RKO (cell line): ENCODE results near the gene SCAMP5.

Source experiments
- DNase-seq: peaks from one replicate; pipeline ENCODE4 v3.0.0-alpha.2; 2016; ENCODE audit warnings: low spot score

The SCAMP5 gene

DNA sequence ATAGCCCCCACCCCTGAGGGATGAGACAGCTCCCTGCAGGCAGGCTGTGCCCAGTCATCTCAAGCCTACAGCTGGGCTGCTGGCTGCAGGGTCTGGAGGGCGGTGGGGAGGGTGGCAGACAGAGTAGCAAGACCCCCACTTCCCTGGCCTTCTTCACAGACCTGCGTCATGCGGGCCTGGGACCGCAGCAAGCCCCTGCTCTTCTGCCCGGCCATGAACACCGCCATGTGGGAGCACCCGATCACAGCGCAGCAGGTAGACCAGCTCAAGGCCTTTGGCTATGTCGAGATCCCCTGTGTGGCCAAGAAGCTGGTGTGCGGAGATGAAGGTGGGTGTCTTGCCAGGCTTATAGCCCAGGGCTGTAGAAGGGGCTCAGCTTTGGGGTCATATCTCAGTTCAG, 53.0 kb downstream of the SCAMP5 start:
- DNase-seq = no peak

DNA sequence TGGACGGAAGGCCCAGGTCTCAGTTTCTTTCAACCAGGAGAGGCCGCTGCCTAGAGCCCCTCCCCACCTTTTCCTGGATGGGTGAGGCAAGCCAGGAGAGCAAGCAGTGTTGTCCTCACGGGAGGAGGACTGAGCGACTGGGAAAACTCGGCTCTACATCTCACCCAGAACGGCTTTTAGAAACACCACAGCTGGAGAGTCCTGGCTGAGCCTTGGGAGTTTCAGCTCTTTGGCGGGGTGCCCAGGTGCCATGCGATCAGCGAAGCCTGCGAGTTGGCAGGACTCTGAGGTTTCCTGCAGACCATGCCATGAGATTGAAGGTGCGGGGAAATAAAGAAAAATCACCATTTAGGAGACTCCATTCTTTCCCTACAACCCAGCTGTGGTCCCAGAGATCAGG, 54.0 kb downstream of the SCAMP5 start:
- no peak for DNase-seq

DNA sequence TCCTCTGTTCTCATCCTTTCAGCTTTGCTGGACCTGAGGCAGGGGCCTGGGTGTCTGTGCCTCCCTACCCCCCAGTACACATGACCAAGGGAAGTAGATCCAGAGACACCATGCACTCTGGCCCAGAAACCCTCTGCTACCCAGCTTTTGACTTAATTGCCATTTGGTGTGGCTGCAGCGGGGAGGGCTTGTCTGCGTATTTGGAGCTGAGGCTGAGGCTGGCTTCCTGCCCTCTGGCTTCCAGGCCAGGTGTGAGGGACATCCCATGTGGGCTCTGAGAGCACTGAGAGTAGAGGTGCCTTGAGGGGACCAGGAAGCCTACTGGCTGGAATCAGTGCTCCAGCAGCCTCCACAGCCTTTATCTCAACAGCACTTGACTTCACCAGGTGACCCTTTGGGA, 54.9 kb downstream of the SCAMP5 start:
- no peak for DNase-seq

DNA sequence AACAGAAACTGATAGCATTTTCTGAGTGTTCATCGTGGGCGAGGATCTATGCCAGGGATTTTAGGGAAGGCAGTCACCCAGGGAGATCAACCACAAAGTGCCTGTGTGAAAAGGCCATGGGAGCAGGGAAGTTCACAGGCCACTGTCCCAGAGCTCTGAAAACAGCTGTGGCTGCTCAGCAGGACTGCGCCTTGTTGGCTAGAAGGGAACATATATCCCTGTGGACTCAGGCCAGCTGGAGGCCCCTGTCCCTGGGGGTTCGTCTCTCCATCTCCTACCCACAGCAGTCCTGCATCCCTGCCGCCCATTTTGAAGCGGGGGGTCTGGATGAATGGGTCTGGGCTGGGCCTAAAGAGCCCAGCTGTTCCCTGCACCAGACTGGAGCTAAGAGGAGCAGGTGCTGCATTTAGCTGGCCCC, 55.8 kb downstream of the SCAMP5 start:
- no peak for DNase-seq

DNA sequence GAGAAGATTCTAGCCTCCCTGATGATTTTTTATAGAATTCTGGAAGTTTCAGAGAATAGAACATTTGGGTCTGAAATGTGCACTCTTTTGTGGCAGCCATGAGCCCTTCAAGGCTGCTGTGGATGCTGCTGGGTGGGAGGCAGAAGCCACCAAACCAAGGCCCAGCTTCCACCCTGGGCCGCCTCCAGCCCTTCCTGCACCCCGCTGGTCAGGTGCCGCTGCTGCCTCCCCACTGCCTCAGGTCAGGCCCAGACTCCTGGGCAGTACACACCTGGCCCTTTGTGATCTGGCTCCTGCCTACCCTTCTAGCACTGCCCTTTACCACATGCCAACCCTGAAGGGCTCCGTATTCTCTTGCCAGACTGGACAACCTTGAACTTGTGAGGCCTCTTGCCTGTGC, 56.3 kb downstream of the SCAMP5 start:
- no peak for DNase-seq

DNA sequence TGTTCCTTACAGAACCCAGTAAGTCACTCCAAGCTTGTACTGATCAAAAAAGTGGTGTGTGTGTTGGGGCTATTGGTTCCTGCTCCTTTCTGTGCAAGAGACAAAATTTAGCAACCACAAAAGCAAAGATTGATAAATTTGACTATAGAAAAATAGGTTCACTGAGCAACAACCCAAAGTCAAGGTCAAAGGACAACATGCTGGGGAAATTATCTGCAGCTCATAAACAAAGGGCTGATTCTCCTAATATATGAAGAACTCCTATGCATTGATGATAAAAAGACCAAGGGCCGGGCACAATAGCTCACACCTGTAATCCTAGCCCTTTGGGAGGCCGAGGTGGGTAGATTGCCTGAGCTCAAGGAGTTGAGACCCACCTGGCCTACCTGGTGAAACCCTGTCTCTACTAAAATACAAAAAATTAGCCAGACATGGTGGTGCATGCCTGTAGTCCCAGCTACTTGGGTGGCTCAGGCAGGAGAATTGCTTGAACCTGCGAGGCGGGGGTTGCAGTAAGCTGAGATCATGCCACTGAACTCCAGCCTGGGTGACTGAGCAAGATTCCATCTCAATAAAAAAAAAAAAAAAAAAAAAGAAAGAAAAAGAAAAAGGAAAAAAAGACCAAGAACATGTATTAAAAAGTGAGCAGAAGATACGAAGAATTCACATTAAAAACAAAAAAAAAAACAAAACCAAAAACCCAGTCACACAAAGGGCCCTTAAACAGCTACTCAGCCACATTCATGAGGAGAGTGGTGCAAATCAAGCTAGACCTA, 57.8 kb downstream of the SCAMP5 start:
- no peak for DNase-seq

DNA sequence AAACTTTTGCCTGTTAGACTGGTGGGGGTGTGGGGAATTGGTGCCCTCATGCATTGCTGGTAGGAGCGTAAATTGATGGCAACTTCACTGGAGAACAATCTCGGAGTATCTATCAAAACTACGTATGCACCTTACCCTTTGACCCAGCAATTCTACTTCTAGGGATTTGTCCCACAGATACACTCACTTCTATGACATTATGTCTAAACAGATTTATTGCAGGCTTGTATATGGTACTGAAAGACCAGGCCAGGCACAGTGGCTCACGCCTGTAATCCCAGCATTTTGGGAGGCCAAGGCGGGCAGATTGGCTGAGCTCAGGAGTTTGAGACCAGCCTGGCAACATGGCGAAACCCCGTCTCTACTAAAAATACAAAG, 58.4 kb downstream of the SCAMP5 start:
- no peak for DNase-seq

DNA sequence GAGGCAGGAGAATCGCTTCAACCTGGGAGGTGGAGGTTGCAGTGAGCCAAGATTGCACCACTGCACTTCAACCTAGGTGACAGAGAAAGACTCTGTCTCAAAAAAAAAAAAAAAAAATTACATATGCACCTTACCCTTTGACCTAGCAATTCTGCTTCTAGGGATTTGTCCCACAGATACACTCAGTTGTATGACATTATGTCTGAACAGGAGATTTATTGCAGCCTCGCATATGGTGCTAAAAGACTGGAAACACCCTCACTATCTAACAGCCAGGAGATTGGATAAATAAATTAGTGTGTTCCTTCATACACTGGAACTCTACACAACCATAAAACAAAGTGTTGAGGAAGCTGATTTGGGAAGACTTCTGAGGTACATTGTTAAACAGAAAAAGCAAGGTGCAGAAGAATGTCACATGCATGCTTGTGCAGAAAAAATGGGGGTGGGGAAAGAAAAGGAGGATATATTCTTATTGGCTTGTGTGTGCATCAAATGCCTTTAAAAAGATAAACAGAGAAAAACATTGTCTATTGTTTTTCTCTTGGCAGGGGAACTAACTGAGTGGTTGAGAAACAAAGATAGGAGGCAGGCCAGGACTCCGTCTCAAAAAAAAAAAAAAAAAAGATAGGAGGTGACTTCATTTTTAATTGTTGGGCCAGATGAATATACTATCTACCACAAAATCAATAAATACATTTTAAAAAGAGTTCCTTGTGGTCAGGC, 59.0 kb downstream of the SCAMP5 start:
- DNase-seq = no peak

DNA sequence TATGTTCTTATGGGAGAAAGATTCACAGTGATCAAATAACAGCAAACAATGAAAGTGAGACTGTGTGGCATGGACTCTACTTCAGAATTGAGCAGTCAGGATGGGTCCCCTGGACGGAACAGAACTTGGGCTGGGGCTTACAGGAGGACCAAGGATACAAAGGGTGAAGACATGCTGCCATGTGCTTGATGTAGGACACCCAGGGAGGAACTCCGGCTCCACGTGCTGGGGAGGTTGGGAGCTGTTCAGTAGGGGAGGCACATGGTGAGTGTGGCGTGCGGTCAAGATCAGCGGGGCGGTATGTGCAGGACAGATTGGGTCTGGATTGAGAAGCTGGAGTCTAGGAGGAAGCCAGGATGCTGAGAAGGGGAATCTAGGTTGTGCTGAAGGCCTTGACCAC, 60.7 kb downstream of the SCAMP5 start:
- no peak for DNase-seq

DNA sequence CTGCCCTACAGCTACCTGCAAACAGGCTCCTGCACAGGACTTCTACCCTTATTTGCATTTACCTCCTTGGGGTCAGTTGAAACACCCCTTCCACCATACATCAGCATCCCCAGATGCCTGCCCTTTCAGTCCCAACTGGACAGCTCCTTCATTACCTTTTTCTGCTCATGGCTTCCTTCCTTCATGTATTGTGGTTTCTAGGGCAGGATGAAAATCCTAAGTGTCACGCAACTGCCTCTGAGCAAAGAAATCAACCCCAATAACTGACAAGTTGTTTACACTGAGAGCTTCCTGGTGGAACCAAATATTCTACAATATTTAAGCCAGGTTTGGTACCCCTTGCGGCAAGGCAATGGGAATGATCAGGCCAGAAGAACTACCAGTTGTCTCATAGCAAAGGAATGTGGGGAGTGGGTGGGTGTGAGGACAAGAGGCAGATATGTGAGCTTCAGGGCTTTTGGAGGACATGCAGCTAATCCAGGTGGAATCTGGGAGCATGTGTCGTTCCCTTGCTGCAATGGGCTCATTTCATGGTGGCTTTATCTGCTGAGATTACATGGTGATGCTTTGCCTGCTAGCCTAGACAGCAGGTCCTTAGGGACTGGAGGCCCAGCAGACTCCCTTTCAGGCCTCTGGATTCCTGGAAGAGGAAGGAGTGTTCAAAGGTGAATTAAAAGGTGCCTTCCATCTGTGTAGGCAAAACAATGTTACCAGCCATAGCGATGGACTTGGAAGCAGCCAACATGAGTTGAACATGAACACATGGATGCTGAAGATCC, 63.0 kb downstream of the SCAMP5 start:
- DNase-seq = no peak

DNA sequence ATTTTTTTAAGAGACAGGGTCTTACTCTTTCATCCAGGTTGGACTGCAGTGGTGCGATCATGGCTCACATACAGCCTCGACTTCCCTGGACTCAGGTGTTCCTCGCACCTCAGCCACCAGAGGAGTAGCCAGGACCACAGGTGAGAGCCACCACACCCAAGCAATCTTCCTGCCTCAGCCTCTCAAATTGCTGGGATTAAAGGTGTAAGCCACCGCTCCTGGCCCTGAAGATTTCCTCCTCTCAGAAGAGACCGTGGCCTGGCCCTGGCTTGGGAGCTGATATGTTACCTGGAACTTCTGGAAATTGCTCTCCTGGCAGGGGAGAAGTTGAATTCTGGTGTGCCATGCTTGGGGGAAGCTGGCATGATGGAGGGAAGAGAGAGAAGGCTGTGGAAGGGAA, 64.2 kb downstream of the SCAMP5 start:
- no peak for DNase-seq

DNA sequence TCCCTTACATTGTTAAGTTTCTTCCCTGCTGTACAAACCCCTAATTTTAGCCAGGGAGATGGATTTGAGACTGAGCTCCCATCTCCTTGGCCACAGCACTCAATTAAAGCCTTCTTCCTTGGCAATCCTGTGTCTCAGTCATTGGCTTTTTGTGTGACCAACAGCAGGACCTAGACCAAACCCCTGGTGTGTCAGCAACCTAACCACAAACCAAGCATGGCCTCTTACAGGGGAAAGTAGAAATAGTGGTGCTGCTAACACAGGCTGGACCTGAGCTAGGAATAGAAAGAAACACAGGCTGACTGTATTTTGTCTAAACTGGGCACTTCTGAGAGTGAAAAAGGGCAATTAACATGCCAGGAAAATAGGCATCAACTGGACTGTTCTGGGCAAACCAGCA, 65.9 kb downstream of the SCAMP5 start:
- DNase-seq = no peak

DNA sequence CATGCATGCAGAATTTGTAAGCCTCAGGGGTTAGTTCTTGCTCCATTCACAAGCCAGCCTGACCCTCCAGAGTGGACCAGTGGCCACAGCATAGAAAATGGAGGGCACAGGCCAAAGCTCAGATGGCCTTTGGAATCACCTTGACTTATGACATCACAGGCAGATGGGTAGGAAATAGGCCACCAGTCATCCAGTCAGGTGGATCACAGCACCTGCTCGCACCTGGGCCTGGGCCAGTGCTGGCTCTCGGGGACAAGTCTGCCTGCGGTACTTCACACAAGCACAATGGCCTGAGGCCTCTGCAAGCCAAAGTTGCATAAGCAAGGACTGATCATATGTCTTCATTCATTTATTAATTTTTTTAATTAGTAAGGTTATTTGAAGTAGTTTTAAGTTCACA, 67.3 kb downstream of the SCAMP5 start:
- DNase-seq = no peak

DNA sequence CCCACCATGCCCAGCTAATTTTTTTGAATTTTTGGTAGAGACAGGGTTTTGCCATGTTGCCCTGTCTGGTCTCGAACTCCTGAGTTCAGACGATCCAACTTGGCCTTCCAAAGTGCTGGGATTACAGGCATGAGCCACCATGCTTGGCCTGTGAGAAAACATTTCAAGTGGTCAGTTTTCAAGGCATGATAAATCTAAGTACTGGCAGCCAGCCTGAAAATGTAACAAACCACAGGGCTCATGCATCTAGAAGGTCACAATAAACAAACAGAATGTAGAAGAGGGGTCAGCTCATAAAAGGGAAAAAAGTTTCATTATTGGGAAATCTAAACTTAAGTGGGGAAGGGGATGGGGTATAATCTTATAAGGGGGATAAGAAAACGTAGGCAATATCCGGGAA, 68.0 kb downstream of the SCAMP5 start:
- no peak for DNase-seq

DNA sequence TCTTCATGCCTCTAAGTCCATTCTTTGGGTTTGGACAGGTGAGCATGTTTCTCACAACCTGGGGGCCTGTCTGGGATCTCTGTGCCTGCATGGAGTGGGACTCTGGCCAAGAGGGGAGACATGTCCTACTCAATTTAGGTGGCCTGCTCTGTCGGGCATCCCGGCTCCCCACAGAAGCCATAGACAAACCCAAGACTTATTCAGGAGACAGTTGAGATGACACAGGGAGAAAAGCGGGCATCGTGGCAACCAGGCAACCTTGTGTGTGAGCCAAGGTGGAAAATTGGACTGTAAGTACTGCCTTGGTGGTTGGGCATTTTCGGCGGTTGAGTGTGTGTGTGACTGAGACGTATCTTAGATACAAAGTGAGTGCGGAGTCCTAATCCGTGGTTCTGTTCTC, 68.5 kb downstream of the SCAMP5 start:
- DNase-seq = no peak

DNA sequence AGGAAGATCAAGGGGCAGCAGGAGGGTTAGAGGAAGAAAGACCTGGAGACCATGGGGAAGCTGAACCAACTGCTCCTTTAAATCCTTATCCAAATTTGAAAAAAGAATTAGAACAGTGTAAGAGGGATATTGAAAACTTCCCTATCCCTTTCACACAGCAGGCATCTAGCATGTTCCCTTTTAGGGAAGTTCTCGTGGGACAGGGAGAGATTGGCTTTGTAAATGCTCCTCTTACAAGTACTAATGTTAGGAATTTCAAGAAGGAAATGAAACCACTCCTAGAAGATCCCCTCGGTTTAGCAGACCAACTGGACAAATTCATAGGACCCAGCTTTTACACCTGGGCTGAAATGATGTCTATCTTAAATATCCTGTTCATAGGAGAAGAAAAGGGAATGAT, 69.5 kb downstream of the SCAMP5 start:
- no peak for DNase-seq

DNA sequence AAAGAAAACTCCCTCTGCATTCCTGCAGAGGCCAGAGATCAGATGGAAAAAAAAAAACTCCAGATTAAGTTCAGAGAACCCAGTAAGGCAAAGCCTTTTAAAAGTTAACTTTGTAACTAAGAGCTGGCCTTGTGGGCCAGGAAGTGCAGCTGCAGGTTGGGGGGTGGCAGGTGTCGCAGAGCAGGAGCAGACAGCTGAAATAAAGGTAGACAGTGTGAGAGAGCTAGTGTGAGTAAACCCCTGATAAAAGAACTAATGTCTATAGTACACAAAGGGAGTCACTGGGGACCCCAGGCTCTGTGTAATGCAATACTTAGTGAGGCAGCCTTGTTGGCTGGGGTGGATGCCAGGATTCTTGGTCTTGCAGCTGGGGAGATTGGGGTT, 70.1 kb downstream of the SCAMP5 start:
- DNase-seq = no peak

DNA sequence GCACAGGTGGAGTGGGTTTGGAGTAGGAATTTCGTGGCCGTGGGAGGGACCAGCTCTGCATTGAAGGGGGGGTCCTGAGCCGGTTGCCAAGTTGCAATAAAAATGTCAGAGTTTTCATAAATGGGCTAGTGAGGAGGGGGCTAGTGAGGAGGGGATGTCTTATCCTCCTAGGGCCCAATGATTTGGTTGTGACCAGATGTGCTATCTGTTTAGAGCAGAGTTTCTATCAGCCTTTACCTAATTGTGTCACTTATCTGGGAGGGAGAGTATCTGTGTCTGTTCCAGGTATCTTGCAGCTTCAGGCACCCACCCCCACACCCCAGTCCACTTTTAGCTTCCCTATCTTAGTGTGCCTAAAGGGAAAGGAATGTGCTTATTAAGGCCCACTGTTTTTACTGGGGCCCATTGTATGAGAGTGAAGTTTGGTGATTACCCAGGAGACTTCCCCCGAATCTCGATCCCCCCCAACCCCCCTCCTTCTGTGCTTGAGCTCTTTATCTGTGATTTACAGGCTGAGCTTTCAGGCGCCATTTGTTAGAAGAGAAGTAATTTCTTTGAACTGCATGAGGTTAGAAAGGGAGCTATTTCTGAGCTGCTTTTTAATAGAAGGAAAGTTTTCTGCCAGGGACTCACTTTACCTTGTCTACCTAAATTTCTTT, 70.6 kb downstream of the SCAMP5 start:
- no peak for DNase-seq

DNA sequence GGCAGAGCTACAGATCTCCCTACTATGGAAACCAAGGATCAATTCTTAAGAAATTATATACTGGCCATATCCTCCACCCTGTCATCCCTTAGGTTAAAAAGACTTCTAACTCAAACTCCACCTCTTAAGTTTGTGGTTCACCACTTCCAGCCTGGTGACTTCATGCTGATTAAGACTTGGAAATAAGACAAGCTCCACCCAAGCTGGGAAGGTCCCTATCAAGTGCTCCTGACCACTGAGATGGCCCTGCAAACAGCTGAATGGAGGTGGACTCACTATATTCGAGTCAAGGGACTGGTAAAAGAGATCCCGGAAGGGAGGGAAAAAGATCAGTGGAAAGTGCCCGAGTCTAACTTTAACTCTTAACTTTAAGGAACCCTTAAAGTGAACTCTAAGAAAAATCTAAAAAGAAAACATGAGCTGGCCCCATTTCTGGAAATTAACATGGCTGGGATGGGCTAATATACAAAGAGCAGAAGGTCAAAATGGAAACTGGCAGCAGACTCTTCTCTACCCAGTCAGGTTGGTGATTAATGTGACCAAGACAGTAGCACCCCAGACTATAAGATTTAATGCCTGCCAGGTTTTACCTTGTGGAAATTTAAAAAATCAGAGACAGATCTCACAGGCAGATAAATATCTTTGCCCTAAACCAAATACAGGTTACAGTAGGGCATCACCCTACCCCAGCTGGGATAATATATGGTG, 71.9 kb downstream of the SCAMP5 start:
- peak; percentile 60 for DNase-seq

DNA sequence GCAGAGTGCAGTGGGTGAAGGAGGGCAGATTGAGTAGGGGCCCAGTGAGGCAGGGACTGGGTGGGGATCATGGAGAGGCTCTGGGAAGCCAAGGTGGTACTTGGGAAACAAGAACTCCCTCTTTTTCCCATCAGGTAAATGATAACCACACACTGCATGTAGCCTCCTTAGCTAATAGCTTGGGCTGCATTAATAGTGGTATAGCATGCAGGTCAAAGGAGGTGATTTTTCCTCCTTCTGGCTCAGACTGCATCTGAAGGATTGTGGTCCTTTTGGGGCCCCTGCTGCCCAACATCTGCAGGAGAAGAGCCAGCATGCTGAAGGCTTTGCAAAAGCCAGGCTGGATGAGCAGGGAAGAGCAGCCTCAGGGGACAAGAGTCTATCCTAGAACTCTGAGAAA, 73.4 kb downstream of the SCAMP5 start:
- no peak for DNase-seq

DNA sequence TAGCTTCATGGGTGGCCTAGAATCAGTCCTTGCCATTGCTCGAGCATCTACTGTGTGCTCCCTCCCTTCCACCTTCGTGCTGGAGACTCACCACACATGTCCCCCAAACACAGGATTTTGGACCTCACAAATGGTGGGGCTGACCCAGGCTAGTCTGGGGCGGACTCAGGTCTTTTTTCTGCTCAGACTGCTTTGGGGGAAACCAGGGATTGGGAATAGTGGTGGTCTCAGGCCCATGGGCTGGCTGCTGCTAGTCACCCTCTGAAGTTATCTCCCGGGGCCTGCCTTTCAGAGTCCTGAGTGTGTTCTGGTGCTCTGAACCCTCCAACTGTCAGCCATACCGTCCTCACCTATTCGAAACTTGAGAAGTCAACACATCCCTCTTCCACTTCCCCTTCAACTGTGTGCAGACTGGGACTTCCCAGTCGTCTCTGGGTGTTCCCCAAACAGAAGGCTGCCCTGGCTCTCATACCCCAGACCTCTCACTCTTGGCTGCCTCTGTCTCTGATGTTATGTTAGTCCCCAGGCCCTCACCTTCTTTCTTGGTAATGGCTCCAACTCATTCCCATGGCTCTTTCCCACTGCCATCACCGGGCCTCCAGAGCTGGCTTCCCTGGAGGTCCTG, 74.0 kb downstream of the SCAMP5 start:
- DNase-seq = no peak

DNA sequence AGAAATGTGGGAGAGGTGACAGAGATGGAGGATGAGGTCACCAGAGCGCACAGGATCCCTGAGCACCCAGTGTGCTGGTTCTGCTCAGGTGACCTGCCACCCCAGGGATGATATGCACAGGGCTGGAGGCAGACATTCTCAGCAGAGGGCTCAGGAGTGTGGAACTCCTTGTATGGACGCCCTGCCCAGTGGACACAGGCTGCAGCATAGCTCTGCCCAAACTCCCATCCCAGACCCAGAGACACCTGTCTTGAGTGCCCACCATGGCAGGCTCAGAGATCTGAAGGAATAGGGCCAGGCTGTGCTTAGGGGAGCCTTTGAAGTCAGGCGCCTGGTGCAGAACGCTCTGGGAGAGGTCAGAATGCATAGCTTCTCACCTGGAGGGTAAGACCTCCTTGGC, 75.3 kb downstream of the SCAMP5 start:
- DNase-seq = no peak
